ENCODE results near the gene TGM5. TPM values are rescaled to one million over a fixed set of nuclear protein-coding genes. Genes with fewer than 3 reads are reported as not detected.
A peak's percentile ranks its signal among the peaks of the same experiment; 100 is the strongest.
"Not testable (repeated sequence)": the region's sequence is repeated elsewhere in the genome, so short reads cannot be mapped to it uniquely, and the experiment has no call there.

TGM5 gene
- total and polyA plus RNA-seq, 2 experiments from 2014 or later = not detected

- Histone ChIP-seq H3K9me3 (ENCODE audit: low read depth) (no peaks in the 10 kb centered on the region), H3K27me3 (replicated peaks; ENCODE audit: insufficient read depth) (peaks cover 53% of the 10 kb centered on the region)
These were observed 25.8 kb upstream of the TGM5 start for GRCh38 chr15:43292375-43293078.

GRCh38 chr15:43289656-43290055, 22.9 kb upstream of the TGM5 start:
- Histone ChIP-seq H3K27me3 (replicated peaks; ENCODE audit: insufficient read depth) (peaks cover 41% of the 10 kb centered on the region), H3K4me1 (ENCODE audit: insufficient read depth) (peaks cover 11% of the 10 kb centered on the region; the same call in 1 of the 2 replicates)
- in situ Hi-C loops (cut with MboI); H3K4me2 ChIP-seq (ENCODE audit: unreplicated experiment); H4K20me1 ChIP-seq (ENCODE audit: insufficient read depth); H3K27ac ChIP-seq; H3K9ac ChIP-seq; H3K79me2 ChIP-seq (ENCODE audit: insufficient read depth); H3K9me2 ChIP-seq (ENCODE audit: insufficient read depth); H3K9me3 ChIP-seq (ENCODE audit: low read depth); H3F3A ChIP-seq (ENCODE audit: insufficient read depth); H3K36me3 ChIP-seq (ENCODE audit: low read depth); H3K4me3 ChIP-seq; DNase-seq; H2AFZ ChIP-seq: not testable (repeated sequence)
- 80 to 96% methylated on average over 2 of the region's 3 CpGs for WGBS, 2 experiments (ENCODE audit: low coverage in 1 of 2, low lambda C conversion rate in 2 of 2, missing lambda C conversion rate in 2 of 2)

More at GRCh38 chr15:43292375-43293078, 25.8 kb upstream of the TGM5 start:
- Histone ChIP-seq H3K4me1 (ENCODE audit: insufficient read depth) (peaks cover 11% of the 10 kb centered on the region; the same call in 1 of the 2 replicates), H3K27ac (no peak overlapping the region), H3K36me3 (ENCODE audit: low read depth) (no peaks in the 10 kb centered on the region), H3K4me2 (ENCODE audit: unreplicated experiment) (no peak overlapping the region), H3F3A (ENCODE audit: insufficient read depth) (no peaks in the 10 kb centered on the region; the same call in 1 of the 2 replicates), H2AFZ (no peak overlapping the region), H4K20me1 (ENCODE audit: insufficient read depth) (no peaks in the 10 kb centered on the region), H3K9me2 (ENCODE audit: insufficient read depth) (no peaks in the 10 kb centered on the region), H3K9ac (no peak overlapping the region), H3K79me2 (ENCODE audit: insufficient read depth) (no peaks in the 10 kb centered on the region), H3K4me3 (no peak overlapping the region)
- WGBS, 2 experiments (ENCODE audit: low coverage in 1 of 2, low lambda C conversion rate in 2 of 2, missing lambda C conversion rate in 2 of 2) = 29 to 31% methylated on average over 12 of the region's 12 CpGs
- no peak for TF ChIP-seq EZH2phosphoT487 (IDR thresholded peaks at IDR 0.05; ENCODE audit: insufficient read depth, low read depth)
- in situ Hi-C loops (cut with MboI) = no loop called here
- peak; percentile 67 for DNase-seq

- H3K9ac ChIP-seq = no peak overlapping the region
- no peak for DNase-seq
- no peak overlapping the region for H3K27ac ChIP-seq
- in situ Hi-C loops (cut with MboI) = no loop called here
- H2AFZ ChIP-seq = no peak overlapping the region
- H3K4me2 ChIP-seq (ENCODE audit: unreplicated experiment) = no peak overlapping the region
- H3K79me2 ChIP-seq (ENCODE audit: insufficient read depth) = no peaks in the 10 kb centered on the region
- WGBS, 2 experiments (ENCODE audit: low coverage in 1 of 2, low lambda C conversion rate in 2 of 2, missing lambda C conversion rate in 2 of 2) = 51% methylated on average over 15 of the region's 15 CpGs
- no peaks in the 10 kb centered on the region for H3K9me3 ChIP-seq (ENCODE audit: low read depth)
- H4K20me1 ChIP-seq (ENCODE audit: insufficient read depth) = no peaks in the 10 kb centered on the region
- peaks cover 41% of the 10 kb centered on the region; the same call in 1 of the 2 replicates for H3K27me3 ChIP-seq (replicated peaks; ENCODE audit: insufficient read depth)
- no peaks in the 10 kb centered on the region for H3K36me3 ChIP-seq (ENCODE audit: low read depth)
- no peaks in the 10 kb centered on the region for H3K9me2 ChIP-seq (ENCODE audit: insufficient read depth)
- no peak overlapping the region for H3K4me3 ChIP-seq
- no peak for TF ChIP-seq EZH2phosphoT487 (IDR thresholded peaks at IDR 0.05; ENCODE audit: insufficient read depth, low read depth)
- no peak for TF ChIP-seq EZH2 (IDR thresholded peaks at IDR 0.05; ENCODE audit: insufficient read depth, poor library complexity, severe bottlenecking)
- H3K4me1 ChIP-seq (ENCODE audit: insufficient read depth) = 0 out of 2 replicates have a peak, but pooled peaks cover 5% of the 10 kb centered on the region
- no peaks in the 10 kb centered on the region; the same call in 1 of the 2 replicates for H3F3A ChIP-seq (ENCODE audit: insufficient read depth)
These were observed 20.5 kb upstream of the TGM5 start for GRCh38 chr15:43287254-43287653.

GRCh38 chr15:43286074-43286473, 19.3 kb upstream of the TGM5 start:
- no peak for DNase-seq
- TF ChIP-seq EZH2 (IDR thresholded peaks at IDR 0.05; ENCODE audit: insufficient read depth, poor library complexity, severe bottlenecking) (no peak), EZH2phosphoT487 (IDR thresholded peaks at IDR 0.05; ENCODE audit: insufficient read depth, low read depth) (no peak)
- Histone ChIP-seq H3K4me3 (no peak overlapping the region), H3K9me2 (ENCODE audit: insufficient read depth) (no peaks in the 10 kb centered on the region), H3K9me3 (ENCODE audit: low read depth) (no peaks in the 10 kb centered on the region), H3K4me2 (ENCODE audit: unreplicated experiment) (no peak overlapping the region), H4K20me1 (ENCODE audit: insufficient read depth) (no peaks in the 10 kb centered on the region), H3K27me3 (replicated peaks; ENCODE audit: insufficient read depth) (peaks cover 38% of the 10 kb centered on the region; the same call in 1 of the 2 replicates), H3K4me1 (ENCODE audit: insufficient read depth) (no peaks in the 10 kb centered on the region), H2AFZ (no peak overlapping the region), H3K27ac (no peak overlapping the region), H3K79me2 (ENCODE audit: insufficient read depth) (no peaks in the 10 kb centered on the region), H3K36me3 (ENCODE audit: low read depth) (no peaks in the 10 kb centered on the region), H3K9ac (no peak overlapping the region), H3F3A (ENCODE audit: insufficient read depth) (no peaks in the 10 kb centered on the region)
- 33 to 39% methylated on average over 6 to 7 of the region's 7 CpGs for WGBS, 2 experiments (ENCODE audit: low coverage in 1 of 2, low lambda C conversion rate in 2 of 2, missing lambda C conversion rate in 2 of 2)
- in situ Hi-C loops (cut with MboI) = no loop called here
